Mucosa of rectum (tissue), 2 donors: ENCODE results near the gene SLCO1A2.

Experiments
- H3K27ac ChIP-seq, 2 donors: one replicate each; pipeline ENCODE4 v1.7.0; 2013; ENCODE audit warnings: inconsistent platforms in 2 of 2, low read depth in 2 of 2, low read length in 2 of 2
- H3K27me3 ChIP-seq, 2 donors: one replicate each; pipeline ENCODE4 v1.7.0; 2013; ENCODE audit warnings: low read length in 2 of 2; ENCODE audit not compliant: control insufficient read depth in 2 of 2, insufficient read depth in 2 of 2
- H3K36me3 ChIP-seq, 2 donors: one replicate each; pipeline ENCODE4 v1.7.0; 2013; ENCODE audit warnings: low read length in 2 of 2; ENCODE audit not compliant: control insufficient read depth in 2 of 2, insufficient read depth in 2 of 2
- H3K4me1 ChIP-seq, 2 donors: one replicate each; pipeline ENCODE4 v1.7.0; 2013; ENCODE audit warnings: low read length in 2 of 2, mild to moderate bottlenecking in 1 of 2; ENCODE audit not compliant: control insufficient read depth in 2 of 2, insufficient read depth in 2 of 2
- H3K4me3 ChIP-seq, 2 donors: one replicate each; pipeline ENCODE4 v1.7.0; 2013; ENCODE audit warnings: low read length in 2 of 2
- H3K9ac ChIP-seq, 2 donors: one replicate each; pipeline ENCODE4 v1.7.0; 2013; ENCODE audit warnings: low read length in 2 of 2, low read depth in 1 of 2, mild to moderate bottlenecking in 1 of 2
- H3K9me3 ChIP-seq, 2 donors: one replicate each; pipeline ENCODE4 v1.7.0; 2013; ENCODE audit warnings: low read length in 2 of 2; ENCODE audit not compliant: control insufficient read depth in 2 of 2
- donor health status: healthy.
- donor health status: Normal muscosa, but diverticular disease.

The SLCO1A2 gene

GRCh38 chr12:21336656-21337055 is 1.9 kb upstream of the SLCO1A2 start:
- Histone ChIP-seq H3K36me3 (no peaks in the 10 kb centered on the region), H3K27ac (no peak overlapping the region), H3K4me3 (no peak overlapping the region), H3K27me3 (no peaks in the 10 kb centered on the region), H3K9ac (no peak overlapping the region), H3K9me3 (no peaks in the 10 kb centered on the region), H3K4me1 (no peaks in the 10 kb centered on the region)

- H3K27me3 ChIP-seq: no peaks in the 10 kb centered on the region
Measured at GRCh38 chr12:21330682-21331253, 3.9 kb downstream of the SLCO1A2 start.

GRCh38 chr12:21328578-21328977 is 6.1 kb downstream of the SLCO1A2 start:
- Histone ChIP-seq H3K27ac (no peak overlapping the region), H3K27me3 (no peaks in the 10 kb centered on the region), H3K4me3 (no peak overlapping the region), H3K4me1 (no peaks in the 10 kb centered on the region), H3K36me3 (no peaks in the 10 kb centered on the region), H3K9ac (no peak overlapping the region), H3K9me3 (peaks cover 0 to 2% of the 10 kb centered on the region in 2 donors)

More at GRCh38 chr12:21330682-21331253, 3.9 kb downstream of the SLCO1A2 start:
- Histone ChIP-seq H3K9me3 (peaks cover 0 to 2% of the 10 kb centered on the region in 2 donors), H3K4me3 (no peak overlapping the region), H3K4me1 (no peaks in the 10 kb centered on the region), H3K36me3 (no peaks in the 10 kb centered on the region), H3K27ac (no peak overlapping the region), H3K9ac (no peak overlapping the region)

GRCh38 chr12:21324551-21324950 is 10.2 kb downstream of the SLCO1A2 start:
- Histone ChIP-seq H3K9me3 (peaks cover 0 to 2% of the 10 kb centered on the region in 2 donors), H3K9ac (no peak overlapping the region), H3K4me3 (no peak overlapping the region), H3K27me3 (no peaks in the 10 kb centered on the region), H3K4me1 (no peaks in the 10 kb centered on the region), H3K36me3 (no peaks in the 10 kb centered on the region), H3K27ac (no peak overlapping the region)

GRCh38 chr12:21323736-21324135 is 11.0 kb downstream of the SLCO1A2 start:
- H3K9me3 ChIP-seq: peaks cover 0 to 2% of the 10 kb centered on the region in 2 donors
- H3K4me3 ChIP-seq: no peak overlapping the region
- no peak overlapping the region for H3K27ac ChIP-seq
- no peak overlapping the region for H3K9ac ChIP-seq
- H3K36me3 ChIP-seq: no peaks in the 10 kb centered on the region
- H3K27me3 ChIP-seq: no peaks in the 10 kb centered on the region
- no peaks in the 10 kb centered on the region for H3K4me1 ChIP-seq

GRCh38 chr12:21308785-21309184 is 25.9 kb downstream of the SLCO1A2 start:
- H3K4me1 ChIP-seq: no peaks in the 10 kb centered on the region
- H3K9me3 ChIP-seq: no peaks in the 10 kb centered on the region
- H3K4me3 ChIP-seq: no peak overlapping the region
- H3K9ac ChIP-seq: no peak overlapping the region
- no peaks in the 10 kb centered on the region for H3K36me3 ChIP-seq
- H3K27me3 ChIP-seq: no peaks in the 10 kb centered on the region
- no peak overlapping the region for H3K27ac ChIP-seq

GRCh38 chr12:21305661-21306060 is 29.1 kb downstream of the SLCO1A2 start:
- no peak overlapping the region for H3K4me3 ChIP-seq
- H3K27me3 ChIP-seq: no peaks in the 10 kb centered on the region
- H3K9me3 ChIP-seq: no peaks in the 10 kb centered on the region
- no peaks in the 10 kb centered on the region for H3K36me3 ChIP-seq
- H3K4me1 ChIP-seq: no peaks in the 10 kb centered on the region
- H3K9ac ChIP-seq: no peak overlapping the region
- no peak overlapping the region for H3K27ac ChIP-seq

- Histone ChIP-seq H3K27me3 (no peaks in the 10 kb centered on the region), H3K4me1 (no peaks in the 10 kb centered on the region), H3K4me3 (no peak overlapping the region), H3K9me3 (no peaks in the 10 kb centered on the region), H3K9ac (no peak overlapping the region), H3K27ac (no peak overlapping the region), H3K36me3 (no peaks in the 10 kb centered on the region)
Measured at GRCh38 chr12:21300632-21301031, 34.1 kb downstream of the SLCO1A2 start.

GRCh38 chr12:21296751-21297406 is 37.8 kb downstream of the SLCO1A2 start:
- Histone ChIP-seq H3K4me3 (no peak overlapping the region), H3K27ac (no peak overlapping the region), H3K4me1 (no peaks in the 10 kb centered on the region), H3K36me3 (no peaks in the 10 kb centered on the region), H3K27me3 (no peaks in the 10 kb centered on the region), H3K9me3 (no peaks in the 10 kb centered on the region), H3K9ac (no peak overlapping the region)

- Histone ChIP-seq H3K27ac (no peak overlapping the region), H3K9ac (no peak overlapping the region)
Measured at GRCh38 chr12:21296348-21296747, 38.4 kb downstream of the SLCO1A2 start.

More at GRCh38 chr12:21296348-21296747, 38.4 kb downstream of the SLCO1A2 start:
- no peaks in the 10 kb centered on the region for H3K27me3 ChIP-seq
- no peaks in the 10 kb centered on the region for H3K9me3 ChIP-seq
- H3K4me3 ChIP-seq: no peak overlapping the region
- no peaks in the 10 kb centered on the region for H3K4me1 ChIP-seq
- H3K36me3 ChIP-seq: no peaks in the 10 kb centered on the region
